CD4-positive, alpha-beta T cell treated with Interleukin-1 beta for 1 hour (primary cell): Measurements from ENCODE around the gene PROCR.
"Not testable (repeated sequence)": the region's sequence is repeated elsewhere in the genome, so short reads cannot be mapped to it uniquely, and the experiment has no call there.

Experiments
- DNase-seq, 2 donors: peaks; one replicate each; pipeline ENCODE4 v3.0.0-alpha.2; 2020 to 2022

The PROCR gene

GRCh38 chr20:35165221-35166185, 6.4 kb upstream of the PROCR start:
- no peak for DNase-seq

GRCh38 chr20:35166242-35166830, 5.5 kb upstream of the PROCR start:
- no peak for DNase-seq

GRCh38 chr20:35167787-35168186, 4.1 kb upstream of the PROCR start:
- DNase-seq: no peak

- DNase-seq: not testable (repeated sequence)
These were observed 3.0 kb upstream of the PROCR start for GRCh38 chr20:35168701-35169409.

- DNase-seq: no peak
These were observed 477 bp upstream of the PROCR start for GRCh38 chr20:35171438-35171752.

GRCh38 chr20:35172434-35172806, 548 bp downstream of the PROCR start:
- no peak for DNase-seq

- no peak for DNase-seq
These were observed 1.8 kb downstream of the PROCR start for GRCh38 chr20:35173576-35174192.

- no peak for DNase-seq
These were observed 2.8 kb downstream of the PROCR start for GRCh38 chr20:35174458-35175216.

GRCh38 chr20:35176132-35176531, 4.3 kb downstream of the PROCR start:
- no peak for DNase-seq

GRCh38 chr20:35179292-35180212, 7.7 kb downstream of the PROCR start:
- DNase-seq: no peak

- no peak for DNase-seq
These were observed 8.4 kb downstream of the PROCR start for GRCh38 chr20:35180266-35180665.

GRCh38 chr20:35181731-35182130, 9.9 kb downstream of the PROCR start:
- no peak for DNase-seq

GRCh38 chr20:35186691-35187289, 14.9 kb downstream of the PROCR start:
- not testable (repeated sequence) for DNase-seq

- no peak for DNase-seq
These were observed 15.8 kb downstream of the PROCR start for GRCh38 chr20:35187584-35188190.

- not testable (repeated sequence) for DNase-seq
These were observed 17.4 kb downstream of the PROCR start for GRCh38 chr20:35189223-35189622.

- no peak for DNase-seq
These were observed 18.7 kb downstream of the PROCR start for GRCh38 chr20:35190556-35190955.

- DNase-seq: no peak
These were observed 19.7 kb downstream of the PROCR start for GRCh38 chr20:35191419-35192117.

GRCh38 chr20:35192118-35192872, 20.4 kb downstream of the PROCR start:
- no peak for DNase-seq
